ENCODE results near the gene ZMYND11.

GRCh38 chr10:269440-270074 lies 134.3 kb downstream of the ZMYND11 start:
- TF ChIP-seq CTCF (IDR thresholded peaks at IDR 0.05; ENCODE audit: low read depth, low read length, poor library complexity, severe bottlenecking) (no peak), EZH2phosphoT487 (IDR thresholded peaks at IDR 0.05; ENCODE audit: borderline replicate concordance, low read length) (no peak)
